HepG2 (cell line): ENCODE measurements around the gene PARP11. TPM values are rescaled to one million over a fixed set of nuclear protein-coding genes. Genes with fewer than 3 reads are reported as not detected.

ENCODE experiments used
- ASH2L ChIP-seq: fragments of 300-600, 200-600 bp; sonication (generic); IDR thresholded peaks from 2 replicates; pipeline ENCODE4 v1.7.0; 2017; ENCODE audit warnings: low read depth, mild to moderate bottlenecking, moderate library complexity, mixed read lengths, low read length; ENCODE audit not compliant: insufficient read length
- BHLHE40 ChIP-seq: IDR thresholded peaks from 2 replicates; pipeline ENCODE4 v1.6.1; 2011; ENCODE audit warnings: low read length, improper control_type of control experiment
- FOXA3 ChIP-seq: IDR thresholded peaks from 2 replicates; pipeline ENCODE4 v1.6.1; 2016; ENCODE audit warnings: missing genetic modification reagents, missing compliant biosample characterization
- KLF15 ChIP-seq: sonication (generic); formaldehyde crosslinking; IDR thresholded peaks from 2 replicates; pipeline ENCODE4 v1.8.1; 2023; ENCODE audit warnings: borderline replicate concordance, mild to moderate bottlenecking, inconsistent platforms, missing genetic modification reagents, mixed read lengths
- KLF16 ChIP-seq, 2 experiments: sonication (generic) in 1 of 2; formaldehyde crosslinking in 1 of 2; IDR thresholded peaks; 2 replicates each; pipeline versions ENCODE4 v1.6.1 to v1.8.0; 2016 to 2023; ENCODE audit warnings: missing genetic modification reagents in 2 of 2, missing compliant biosample characterization in 1 of 2
- PAF1 ChIP-seq: IDR thresholded peaks from 2 replicates; pipeline ENCODE4 v1.6.1; 2016; ENCODE audit warnings: missing genetic modification reagents, missing compliant biosample characterization
- RFXANK ChIP-seq: IDR thresholded peaks from 2 replicates; pipeline ENCODE4 v1.6.1; 2016
- THAP11 ChIP-seq: IDR thresholded peaks from 2 replicates; pipeline ENCODE4 v1.6.1; 2016; ENCODE audit warnings: missing biosample characterization, missing genetic modification reagents
- ZBTB1 ChIP-seq: sonication (generic); formaldehyde crosslinking; IDR thresholded peaks from 2 replicates; pipeline ENCODE4 v1.4.0; 2020; ENCODE audit warnings: missing genetic modification reagents, borderline replicate concordance
- ZMAT3 ChIP-seq: sonication (generic); formaldehyde crosslinking; conservative IDR thresholded peaks from 2 replicates; pipeline ENCODE4 v1.7.0; 2021; ENCODE audit warnings: missing genetic modification reagents
- ZNF224 ChIP-seq: sonication (generic); formaldehyde crosslinking; IDR thresholded peaks from 2 replicates; pipeline ENCODE4 v1.5.0; 2020; ENCODE audit warnings: mild to moderate bottlenecking, missing genetic modification reagents
- ZNF350 ChIP-seq: sonication (generic); formaldehyde crosslinking; IDR thresholded peaks from 2 replicates; pipeline ENCODE4 v1.4.0; 2020; ENCODE audit warnings: mild to moderate bottlenecking, low read depth, missing genetic modification reagents, borderline replicate concordance
- ZNF687 ChIP-seq: sonication (generic); formaldehyde crosslinking; IDR thresholded peaks from 2 replicates; pipeline ENCODE4 v1.5.1; 2020; ENCODE audit warnings: mild to moderate bottlenecking, missing genetic modification reagents, moderate library complexity
- ZNF782 ChIP-seq: sonication (generic); formaldehyde crosslinking; IDR thresholded peaks from 2 replicates; pipeline ENCODE4 v1.4.0; 2020; ENCODE audit warnings: missing genetic modification reagents, mild to moderate bottlenecking, borderline replicate concordance
- polyA plus RNA-seq, 8 experiments: library from polyadenylated mRNA; depleted of rRNA in 3 of 8; stranded (reverse) in 7 of 8; unstranded in 1 of 8; fragments of >200 nt; fragmentation: Illumina TruSeq in 4 of 8; extraction: Trizol in 4 of 8; gene quantifications; 2 replicates each; pipeline versions ENCODE4 v1.2.1 to v1.2.3, GENCODE V29; 2011 to 2016; ENCODE audit warnings: low read depth in 4 of 8, missing spikeins in 1 of 8, mixed read lengths in 1 of 8; ENCODE audit not compliant: insufficient read depth in 1 of 8
- total RNA-seq, 5 experiments: library from RNA; depleted of rRNA; stranded (reverse); fragments of >200 nt; fragmentation: Illumina TruSeq; extraction: Trizol; gene quantifications; 2 replicates each; pipeline ENCODE4 v1.2.3, GENCODE V29; 2016; ENCODE audit warnings: low read depth in 1 of 5
- TF ChIP-seq, protein P1 (sequence below): sonication (generic); formaldehyde crosslinking; IDR thresholded peaks from 2 replicates; pipeline ENCODE4 v1.5.0; 2020; ENCODE audit warnings: missing genetic modification reagents
- TF ChIP-seq, protein P2 (sequence below): sonication (generic); formaldehyde crosslinking; IDR thresholded peaks from 2 replicates; pipeline ENCODE4 v1.8.0; 2022; ENCODE audit warnings: missing genetic modification reagents, mild to moderate bottlenecking, moderate library complexity, borderline replicate concordance
- TF ChIP-seq, protein P3 (sequence below): sonication (generic); formaldehyde crosslinking; IDR thresholded peaks from 2 replicates; pipeline ENCODE4 v1.4.0; 2020; ENCODE audit warnings: missing genetic modification reagents

The PARP11 gene
- total and polyA plus RNA-seq, 2 of the 13 experiments (the other 11 are each of a cell fraction or from before 2014, with no cell fraction given): 4.0 to 7.6 TPM

DNA sequence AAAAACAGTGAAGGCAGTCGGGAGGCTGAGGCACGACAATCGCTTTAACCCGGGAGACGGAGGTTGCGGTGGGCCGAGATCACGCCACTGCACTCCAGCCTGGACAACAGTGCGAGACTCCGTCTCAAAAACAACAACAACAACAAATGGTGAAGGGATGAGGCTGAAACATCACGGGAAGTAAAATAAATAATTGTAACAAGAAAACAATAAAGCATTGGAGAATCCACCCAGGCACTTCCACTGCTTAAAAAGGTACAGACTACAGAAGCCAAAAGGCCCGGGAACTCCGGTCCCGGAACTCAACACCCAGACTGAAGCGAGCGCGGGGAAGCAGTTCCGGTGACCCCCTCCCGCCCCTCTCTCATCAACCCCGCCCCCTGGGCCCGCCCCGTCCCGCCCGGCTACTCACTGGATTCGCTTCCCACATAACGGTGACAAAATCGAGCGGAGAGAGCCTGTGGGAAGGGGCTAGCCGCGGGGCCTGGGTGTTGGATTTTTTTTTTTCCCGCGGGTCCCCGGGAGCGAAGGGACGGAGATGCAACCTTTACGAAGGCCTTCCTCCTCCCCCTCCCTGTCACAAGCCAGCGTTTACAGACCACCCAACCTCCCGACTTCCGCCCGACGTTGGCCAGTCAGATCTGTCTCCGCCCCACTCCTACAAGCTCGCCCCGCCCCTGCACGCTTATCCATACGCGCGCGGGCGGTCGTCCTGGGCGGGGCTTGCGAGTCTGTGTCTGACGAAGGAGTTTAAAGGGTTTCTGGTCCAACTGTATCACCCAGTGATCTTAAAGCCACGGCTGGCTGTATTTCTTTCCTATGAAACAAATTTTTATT is at the start of gene PARP11 (continued):
- TF ChIP-seq ZNF687 (CRISPR knock-in tag): peak; percentile 51
- TF ChIP-seq, protein P1, sequence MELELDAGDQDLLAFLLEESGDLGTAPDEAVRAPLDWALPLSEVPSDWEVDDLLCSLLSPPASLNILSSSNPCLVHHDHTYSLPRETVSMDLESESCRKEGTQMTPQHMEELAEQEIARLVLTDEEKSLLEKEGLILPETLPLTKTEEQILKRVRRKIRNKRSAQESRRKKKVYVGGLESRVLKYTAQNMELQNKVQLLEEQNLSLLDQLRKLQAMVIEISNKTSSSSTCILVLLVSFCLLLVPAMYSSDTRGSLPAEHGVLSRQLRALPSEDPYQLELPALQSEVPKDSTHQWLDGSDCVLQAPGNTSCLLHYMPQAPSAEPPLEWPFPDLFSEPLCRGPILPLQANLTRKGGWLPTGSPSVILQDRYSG (CRISPR knock-in tag): 0 out of 2 replicates have a peak, but pooled peaks have one; percentile 34
- TF ChIP-seq, protein P2, sequence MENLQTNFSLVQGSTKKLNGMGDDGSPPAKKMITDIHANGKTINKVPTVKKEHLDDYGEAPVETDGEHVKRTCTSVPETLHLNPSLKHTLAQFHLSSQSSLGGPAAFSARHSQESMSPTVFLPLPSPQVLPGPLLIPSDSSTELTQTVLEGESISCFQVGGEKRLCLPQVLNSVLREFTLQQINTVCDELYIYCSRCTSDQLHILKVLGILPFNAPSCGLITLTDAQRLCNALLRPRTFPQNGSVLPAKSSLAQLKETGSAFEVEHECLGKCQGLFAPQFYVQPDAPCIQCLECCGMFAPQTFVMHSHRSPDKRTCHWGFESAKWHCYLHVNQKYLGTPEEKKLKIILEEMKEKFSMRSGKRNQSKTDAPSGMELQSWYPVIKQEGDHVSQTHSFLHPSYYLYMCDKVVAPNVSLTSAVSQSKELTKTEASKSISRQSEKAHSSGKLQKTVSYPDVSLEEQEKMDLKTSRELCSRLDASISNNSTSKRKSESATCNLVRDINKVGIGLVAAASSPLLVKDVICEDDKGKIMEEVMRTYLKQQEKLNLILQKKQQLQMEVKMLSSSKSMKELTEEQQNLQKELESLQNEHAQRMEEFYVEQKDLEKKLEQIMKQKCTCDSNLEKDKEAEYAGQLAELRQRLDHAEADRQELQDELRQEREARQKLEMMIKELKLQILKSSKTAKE (CRISPR knock-in tag): peak; percentile 20; the same call in 1 of the 2 replicates
- TF ChIP-seq KLF16 (CRISPR knock-in tag; IDR thresholded peaks at IDR 0.05): peak in 1 of 2 experiments; percentile 67; a peak in 2 of 4 replicates
- 0 out of 2 replicates have a peak, but pooled peaks have one; percentile 30 for TF ChIP-seq ZMAT3 (CRISPR knock-in tag)
- peak; percentile 76 for TF ChIP-seq ASH2L
- no peak for TF ChIP-seq ZNF350
- no peak for TF ChIP-seq RFXANK (CRISPR knock-in tag)
- TF ChIP-seq BHLHE40: peak; percentile 83
- TF ChIP-seq, protein P3, sequence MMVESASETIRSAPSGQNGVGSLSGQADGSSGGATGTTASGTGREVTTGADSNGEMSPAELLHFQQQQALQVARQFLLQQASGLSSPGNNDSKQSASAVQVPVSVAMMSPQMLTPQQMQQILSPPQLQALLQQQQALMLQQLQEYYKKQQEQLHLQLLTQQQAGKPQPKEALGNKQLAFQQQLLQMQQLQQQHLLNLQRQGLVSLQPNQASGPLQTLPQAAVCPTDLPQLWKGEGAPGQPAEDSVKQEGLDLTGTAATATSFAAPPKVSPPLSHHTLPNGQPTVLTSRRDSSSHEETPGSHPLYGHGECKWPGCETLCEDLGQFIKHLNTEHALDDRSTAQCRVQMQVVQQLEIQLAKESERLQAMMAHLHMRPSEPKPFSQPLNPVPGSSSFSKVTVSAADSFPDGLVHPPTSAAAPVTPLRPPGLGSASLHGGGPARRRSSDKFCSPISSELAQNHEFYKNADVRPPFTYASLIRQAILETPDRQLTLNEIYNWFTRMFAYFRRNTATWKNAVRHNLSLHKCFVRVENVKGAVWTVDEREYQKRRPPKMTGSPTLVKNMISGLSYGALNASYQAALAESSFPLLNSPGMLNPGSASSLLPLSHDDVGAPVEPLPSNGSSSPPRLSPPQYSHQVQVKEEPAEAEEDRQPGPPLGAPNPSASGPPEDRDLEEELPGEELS (CRISPR knock-in tag): no peak
- TF ChIP-seq KLF15 (CRISPR knock-in tag): no peak
- TF ChIP-seq THAP11: peak; percentile 39
- no peak for TF ChIP-seq FOXA3 (CRISPR knock-in tag)
- TF ChIP-seq ZNF782: no peak
- TF ChIP-seq PAF1 (CRISPR knock-in tag): no peak
- no peak for TF ChIP-seq ZNF224 (CRISPR knock-in tag)
- TF ChIP-seq ZBTB1 (CRISPR knock-in tag): no peak
